ENCODE measurements around the gene ZSWIM6. TPM values are rescaled to one million over a fixed set of nuclear protein-coding genes. Genes with fewer than 3 reads are reported as not detected.

The ZSWIM6 gene
- total RNA-seq, 1 donor from 2014 or later: 40.1 TPM

DNA sequence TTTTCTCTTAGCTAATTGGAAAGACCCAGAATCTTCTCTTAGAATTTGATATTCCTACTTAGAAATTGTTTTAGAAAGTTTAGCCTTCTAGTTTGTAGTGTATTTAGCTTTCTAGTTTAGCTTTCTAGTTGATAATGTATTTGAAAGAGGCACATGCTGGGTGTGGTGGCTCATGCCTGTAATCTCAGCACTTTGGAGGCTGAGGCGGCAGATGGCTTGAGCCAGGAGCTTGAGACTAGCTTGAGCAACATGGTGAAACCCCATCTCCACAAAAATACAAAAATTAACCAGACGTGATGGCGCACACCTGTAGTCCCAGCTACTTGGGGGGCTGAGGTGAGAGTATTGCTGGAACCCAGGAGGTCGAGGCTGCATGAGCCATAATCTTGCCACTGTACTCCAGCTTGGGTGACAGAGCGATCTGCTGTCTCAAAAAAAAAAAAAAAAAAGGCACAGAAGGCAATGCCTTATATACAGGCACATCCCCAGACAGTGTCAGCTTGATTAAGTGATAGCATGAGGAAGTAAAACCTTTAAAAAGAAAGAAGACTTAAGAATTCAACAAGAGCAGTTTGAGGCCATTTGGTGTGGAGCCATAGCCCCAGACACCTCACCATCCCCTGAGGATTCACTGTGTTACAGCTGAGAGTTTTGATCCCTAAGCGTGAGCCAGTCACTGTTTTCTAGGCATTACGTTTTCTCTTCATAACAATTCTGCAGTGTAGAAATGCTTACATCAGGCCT is 34.6 kb downstream of the ZSWIM6 start:
- H3K79me2 ChIP-seq (ENCODE audit: insufficient read depth, low read length): peaks cover 95% of the 10 kb centered on the region
- peaks cover 10% of the 10 kb centered on the region for H3K4me1 ChIP-seq (ENCODE audit: insufficient read depth, low read length)
- H2AFZ ChIP-seq (ENCODE audit: low read depth, low read length): no peak overlapping the region
- no peak for DNase-seq (ENCODE audit: low read depth)
- Mint-ChIP-seq H3K4me1 (ENCODE audit: low read depth, unreplicated experiment) (peaks cover 35% of the 10 kb centered on the region), H3K4me3 (ENCODE audit: unreplicated experiment) (no peak overlapping the region), H3K27me3 (ENCODE audit: low read depth, unreplicated experiment) (no peaks in the 10 kb centered on the region), H3K36me3 (ENCODE audit: low read depth, unreplicated experiment) (peaks cover 5% of the 10 kb centered on the region), H3K27ac (ENCODE audit: unreplicated experiment) (no peak overlapping the region), H3K9me3 (ENCODE audit: unreplicated experiment) (no peaks in the 10 kb centered on the region)
- no peak overlapping the region for H3K4me2 ChIP-seq (ENCODE audit: low read length)
- H4K20me1 ChIP-seq (ENCODE audit: insufficient read depth, low read length): peaks cover 91% of the 10 kb centered on the region
- no peak overlapping the region for H3K4me3 ChIP-seq (ENCODE audit: insufficient read depth, low read depth, low read length)
- H3K9ac ChIP-seq (ENCODE audit: low read length): no peak overlapping the region
- no peak for FAIRE-seq
- TF ChIP-seq EZH2 (IDR thresholded peaks at IDR 0.05; ENCODE audit: insufficient read depth, low read length): no peak
- H3K36me3 ChIP-seq (ENCODE audit: insufficient read depth, low read length): no peaks in the 10 kb centered on the region
- no peaks in the 10 kb centered on the region for H3K9me3 ChIP-seq (ENCODE audit: insufficient read depth, low read depth, low read length)
- no peaks in the 10 kb centered on the region for H3K27me3 ChIP-seq (ENCODE audit: insufficient read depth, low read length)
- no peak overlapping the region for H3K27ac ChIP-seq (ENCODE audit: low read depth, low read length)

DNA sequence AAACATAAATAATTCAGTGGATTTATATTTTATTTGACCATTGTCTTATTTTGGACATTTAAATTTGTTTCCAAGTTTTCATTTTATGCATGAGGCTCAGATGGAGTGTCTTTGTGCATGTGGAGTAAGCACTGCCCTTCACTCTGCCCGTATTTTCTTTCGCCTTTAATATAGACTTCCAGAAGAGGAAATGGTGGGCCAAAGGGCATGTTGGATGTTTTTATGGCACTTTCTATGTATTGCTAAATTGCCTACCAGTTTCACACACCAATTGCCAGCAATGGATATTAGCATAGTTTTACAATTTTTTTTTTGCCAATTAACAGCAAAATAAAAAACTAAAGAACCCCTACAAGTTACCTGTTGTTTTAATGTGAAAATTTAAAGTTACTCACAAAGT is 38.4 kb downstream of the ZSWIM6 start:
- H3K27me3 ChIP-seq (ENCODE audit: insufficient read depth, low read length): no peaks in the 10 kb centered on the region
- no peak for FAIRE-seq
- peaks cover 1% of the 10 kb centered on the region for H3K9me3 Mint-ChIP-seq (ENCODE audit: unreplicated experiment)
- H3K4me1 ChIP-seq (ENCODE audit: insufficient read depth, low read length): no peaks in the 10 kb centered on the region
- no peaks in the 10 kb centered on the region for H3K27me3 Mint-ChIP-seq (ENCODE audit: low read depth, unreplicated experiment)
- H3K4me2 ChIP-seq (ENCODE audit: low read length): no peak overlapping the region
- peaks cover 15% of the 10 kb centered on the region for H3K4me1 Mint-ChIP-seq (ENCODE audit: low read depth, unreplicated experiment)
- no peak for DNase-seq (ENCODE audit: low read depth)
- peaks cover 5% of the 10 kb centered on the region for H3K36me3 Mint-ChIP-seq (ENCODE audit: low read depth, unreplicated experiment)
- peaks cover 75% of the 10 kb centered on the region for H4K20me1 ChIP-seq (ENCODE audit: insufficient read depth, low read length)
- no peak overlapping the region for H3K4me3 Mint-ChIP-seq (ENCODE audit: unreplicated experiment)
- no peak overlapping the region for H2AFZ ChIP-seq (ENCODE audit: low read depth, low read length)
- H3K36me3 ChIP-seq (ENCODE audit: insufficient read depth, low read length): no peaks in the 10 kb centered on the region
- TF ChIP-seq, protein P1, sequence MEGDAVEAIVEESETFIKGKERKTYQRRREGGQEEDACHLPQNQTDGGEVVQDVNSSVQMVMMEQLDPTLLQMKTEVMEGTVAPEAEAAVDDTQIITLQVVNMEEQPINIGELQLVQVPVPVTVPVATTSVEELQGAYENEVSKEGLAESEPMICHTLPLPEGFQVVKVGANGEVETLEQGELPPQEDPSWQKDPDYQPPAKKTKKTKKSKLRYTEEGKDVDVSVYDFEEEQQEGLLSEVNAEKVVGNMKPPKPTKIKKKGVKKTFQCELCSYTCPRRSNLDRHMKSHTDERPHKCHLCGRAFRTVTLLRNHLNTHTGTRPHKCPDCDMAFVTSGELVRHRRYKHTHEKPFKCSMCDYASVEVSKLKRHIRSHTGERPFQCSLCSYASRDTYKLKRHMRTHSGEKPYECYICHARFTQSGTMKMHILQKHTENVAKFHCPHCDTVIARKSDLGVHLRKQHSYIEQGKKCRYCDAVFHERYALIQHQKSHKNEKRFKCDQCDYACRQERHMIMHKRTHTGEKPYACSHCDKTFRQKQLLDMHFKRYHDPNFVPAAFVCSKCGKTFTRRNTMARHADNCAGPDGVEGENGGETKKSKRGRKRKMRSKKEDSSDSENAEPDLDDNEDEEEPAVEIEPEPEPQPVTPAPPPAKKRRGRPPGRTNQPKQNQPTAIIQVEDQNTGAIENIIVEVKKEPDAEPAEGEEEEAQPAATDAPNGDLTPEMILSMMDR (IDR thresholded peaks at IDR 0.05; ENCODE audit: insufficient read depth, low read depth, low read length): no peak
- H3K9me3 ChIP-seq (ENCODE audit: insufficient read depth, low read depth, low read length): no peaks in the 10 kb centered on the region
- H3K27ac ChIP-seq (ENCODE audit: low read depth, low read length): no peak overlapping the region
- H3K4me3 ChIP-seq (ENCODE audit: insufficient read depth, low read depth, low read length): no peak overlapping the region
- peaks cover 87% of the 10 kb centered on the region for H3K79me2 ChIP-seq (ENCODE audit: insufficient read depth, low read length)
- H3K9ac ChIP-seq (ENCODE audit: low read length): no peak overlapping the region
- H3K27ac Mint-ChIP-seq (ENCODE audit: unreplicated experiment): no peak overlapping the region

DNA sequence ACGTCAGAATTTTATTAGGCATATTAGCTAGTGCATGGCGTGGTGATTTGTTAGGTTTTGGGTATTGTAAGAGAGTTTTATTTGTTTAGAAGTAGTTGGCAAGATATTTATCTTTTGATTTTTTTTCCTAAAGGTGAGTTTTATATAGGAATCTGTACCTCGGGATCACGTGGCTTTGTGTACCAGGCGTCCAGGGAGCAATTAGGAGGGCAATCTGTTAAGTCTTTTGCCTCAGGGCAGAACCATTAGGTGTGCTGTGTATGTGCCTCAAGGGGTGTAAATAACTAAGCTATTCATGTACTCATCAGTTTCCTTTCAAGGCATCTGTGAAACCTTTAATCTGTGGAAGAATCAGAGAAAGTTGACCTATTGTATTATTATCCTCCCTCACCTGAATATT is 39.4 kb downstream of the ZSWIM6 start:
- Mint-ChIP-seq H3K4me3 (ENCODE audit: unreplicated experiment) (no peak overlapping the region), H3K27ac (ENCODE audit: unreplicated experiment) (no peak overlapping the region), H3K9me3 (ENCODE audit: unreplicated experiment) (peaks cover 1% of the 10 kb centered on the region), H3K4me1 (ENCODE audit: low read depth, unreplicated experiment) (peaks cover 13% of the 10 kb centered on the region), H3K36me3 (ENCODE audit: low read depth, unreplicated experiment) (peaks cover 5% of the 10 kb centered on the region), H3K27me3 (ENCODE audit: low read depth, unreplicated experiment) (no peaks in the 10 kb centered on the region)
- H3K4me3 ChIP-seq (ENCODE audit: insufficient read depth, low read depth, low read length): no peak overlapping the region
- H3K27ac ChIP-seq (ENCODE audit: low read depth, low read length): no peak overlapping the region
- no peaks in the 10 kb centered on the region for H3K9me3 ChIP-seq (ENCODE audit: insufficient read depth, low read depth, low read length)
- H3K36me3 ChIP-seq (ENCODE audit: insufficient read depth, low read length): no peaks in the 10 kb centered on the region
- no peak for FAIRE-seq
- H3K27me3 ChIP-seq (ENCODE audit: insufficient read depth, low read length): no peaks in the 10 kb centered on the region
- no peak for TF ChIP-seq EZH2 (IDR thresholded peaks at IDR 0.05; ENCODE audit: insufficient read depth, low read length)
- TF ChIP-seq, protein P1 (IDR thresholded peaks at IDR 0.05; ENCODE audit: insufficient read depth, low read depth, low read length): no peak
- H3K79me2 ChIP-seq (ENCODE audit: insufficient read depth, low read length): peaks cover 77% of the 10 kb centered on the region
- H4K20me1 ChIP-seq (ENCODE audit: insufficient read depth, low read length): peaks cover 66% of the 10 kb centered on the region
- no peak overlapping the region for H3K4me2 ChIP-seq (ENCODE audit: low read length)
- no peak overlapping the region for H3K9ac ChIP-seq (ENCODE audit: low read length)
- no peak for DNase-seq (ENCODE audit: low read depth)
- no peaks in the 10 kb centered on the region for H3K4me1 ChIP-seq (ENCODE audit: insufficient read depth, low read length)
- H2AFZ ChIP-seq (ENCODE audit: low read depth, low read length): no peak overlapping the region
